Ureter (tissue), 1 donor: Measurements from ENCODE around the gene NOL7. TPM values are rescaled to one million over a fixed set of nuclear protein-coding genes. Genes with fewer than 3 reads are reported as not detected.

Source experiments
- DNase-seq: peaks from one replicate; pipeline ENCODE4 v3.0.0-alpha.2; 2020; ENCODE audit warnings: low spot score
- total RNA-seq: library from RNA; stranded (reverse); gene quantifications from one replicate; pipeline ENCODE4 v1.2.4, GENCODE V29; 2023
- donor health status: DM: yes; HTN: yes; CAD: no.

Gene NOL7
- total RNA-seq, result 56.9 TPM

DNA sequence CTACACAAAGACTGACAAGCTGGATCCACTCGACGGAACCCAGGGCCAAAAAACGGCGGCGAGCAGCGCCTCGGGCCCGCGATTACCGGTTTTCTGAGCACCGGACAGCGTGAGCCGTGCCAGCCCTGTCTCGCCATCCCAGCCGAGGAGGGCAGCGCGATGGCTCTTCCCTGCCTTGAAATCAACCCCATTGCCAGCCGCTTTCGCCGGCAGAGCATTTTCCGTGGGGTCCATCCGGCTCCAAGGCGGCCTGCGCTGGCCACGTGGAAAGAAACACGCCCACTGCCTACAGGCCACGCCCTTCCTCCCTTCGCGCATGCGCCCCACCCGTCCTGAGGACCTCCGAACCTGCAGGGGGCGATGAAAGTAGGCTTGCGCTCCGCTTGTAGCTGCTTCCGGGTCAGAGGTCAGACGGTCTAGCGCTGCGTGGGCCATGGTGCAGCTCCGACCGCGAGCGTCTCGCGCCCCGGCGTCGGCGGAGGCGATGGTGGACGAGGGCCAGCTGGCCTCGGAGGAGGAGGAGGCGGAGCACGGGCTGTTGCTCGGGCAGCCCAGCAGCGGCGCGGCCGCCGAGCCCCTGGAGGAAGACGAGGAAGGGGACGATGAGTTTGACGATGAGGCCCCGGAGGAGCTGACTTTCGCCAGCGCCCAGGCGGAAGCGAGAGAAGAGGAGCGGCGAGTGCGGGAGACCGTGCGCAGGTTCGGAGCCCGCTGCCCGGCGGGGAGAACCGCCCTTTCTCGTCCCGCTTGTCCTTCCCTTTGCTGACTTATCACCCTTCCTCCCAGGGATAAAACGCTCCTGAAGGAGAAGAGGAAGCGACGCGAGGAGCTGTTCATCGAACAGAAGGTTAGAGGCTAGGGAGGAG lies at the start of gene NOL7:
Gene NOL7 (plus strand): TSS at position 410 of the 866 bp plus-strand sequence. CDS start 24 bp downstream, at position 434.
- DNase-seq, result peak; percentile 99

DNA sequence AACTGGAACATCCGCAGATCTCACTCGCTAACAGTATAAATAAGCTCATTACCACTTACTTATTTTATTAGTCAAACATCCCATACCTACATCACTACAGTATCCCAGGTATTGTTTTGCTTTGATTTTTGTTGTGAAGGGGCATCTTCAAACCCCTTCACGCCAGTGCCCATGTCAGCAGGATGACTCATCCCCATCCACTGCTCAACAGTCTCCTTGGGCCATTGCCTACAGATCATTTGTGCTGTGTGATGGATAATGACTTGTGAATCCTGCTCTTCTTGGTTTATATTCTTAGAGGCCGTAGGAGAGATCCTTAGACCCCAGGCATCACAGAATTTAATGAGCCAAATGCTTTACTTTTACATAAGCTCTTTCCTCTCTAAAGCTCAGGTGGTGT lies 49.2 kb upstream of the NOL7 start:
- DNase-seq, result no peak

- DNase-seq, result no peak
These were observed 48.6 kb upstream of the NOL7 start for GRCh38 chr6:13566500-13566899.

DNA sequence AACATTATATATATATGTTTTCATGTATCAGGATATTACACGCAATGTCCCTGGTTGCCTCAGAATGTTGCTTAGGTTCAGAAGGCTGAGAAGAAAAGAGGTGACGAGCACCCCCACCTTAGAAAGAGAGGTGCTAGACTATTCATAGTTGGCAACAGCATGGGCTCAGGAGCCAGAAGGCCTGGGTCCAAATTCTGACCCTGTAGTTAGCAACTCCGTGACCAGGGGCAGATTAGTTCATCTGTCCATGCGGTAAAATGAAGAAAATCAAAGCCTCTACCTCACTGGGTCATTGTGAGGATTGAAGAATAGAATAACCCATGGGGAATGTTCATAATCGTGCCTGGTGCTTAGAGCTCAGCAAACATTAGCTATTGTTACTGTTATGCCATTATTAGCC lies 46.2 kb upstream of the NOL7 start:
- DNase-seq, result no peak

DNA sequence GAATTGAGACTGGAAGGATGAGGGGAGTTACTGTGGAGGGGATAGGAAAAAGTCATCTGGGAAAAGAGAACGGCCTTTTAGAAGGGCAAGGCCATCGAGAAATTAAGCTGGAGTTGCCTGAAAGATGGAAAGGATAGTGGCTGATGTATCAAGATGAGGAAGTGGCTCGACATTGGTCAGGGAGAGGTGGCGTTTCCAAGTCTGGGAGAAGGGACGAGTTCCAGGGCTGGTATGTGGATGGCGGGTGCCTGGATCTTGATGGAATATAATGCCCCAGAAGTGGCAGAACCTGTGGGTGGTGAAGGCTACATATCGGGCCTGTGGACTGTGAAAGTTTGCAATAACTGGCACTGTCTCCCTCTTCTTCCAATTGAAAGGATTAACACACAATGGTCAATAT lies 42.9 kb upstream of the NOL7 start:
- no peak for DNase-seq

DNA sequence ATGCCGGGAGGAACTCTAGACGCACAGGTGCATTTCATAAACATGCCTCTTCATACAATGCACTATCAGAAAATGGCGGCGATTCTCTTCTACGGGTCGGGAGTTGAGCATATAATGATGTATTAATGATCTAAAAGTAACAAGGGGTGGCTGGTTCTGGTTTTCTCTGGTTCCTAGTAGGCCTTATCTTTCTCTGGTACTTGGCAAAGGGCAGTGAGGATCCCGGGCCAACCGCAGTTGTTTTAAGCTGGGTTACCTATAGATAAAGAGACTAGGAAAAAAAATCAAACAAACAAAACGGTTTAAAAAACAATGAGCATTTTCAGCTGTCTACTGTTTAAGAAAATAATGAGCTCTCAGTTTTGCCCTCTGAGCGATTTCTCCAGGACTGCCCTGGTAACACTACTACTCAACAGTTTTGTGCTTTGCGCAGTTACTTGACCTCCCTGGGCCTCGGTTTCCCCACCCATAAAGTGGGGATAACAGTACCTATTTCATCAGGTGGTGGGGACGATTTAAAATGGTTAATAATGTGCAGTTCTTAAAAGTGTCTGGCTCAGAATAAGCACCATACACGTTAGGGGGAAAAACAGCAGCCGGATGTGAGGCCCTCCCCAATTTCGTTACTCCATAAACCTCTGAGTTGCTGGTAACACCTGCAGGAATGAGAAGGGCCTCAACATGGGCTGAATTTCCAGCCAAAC lies 42.0 kb upstream of the NOL7 start:
- no peak for DNase-seq

- peak; percentile 51 for DNase-seq
These were observed 41.4 kb upstream of the NOL7 start for GRCh38 chr6:13573669-13574110.

DNA sequence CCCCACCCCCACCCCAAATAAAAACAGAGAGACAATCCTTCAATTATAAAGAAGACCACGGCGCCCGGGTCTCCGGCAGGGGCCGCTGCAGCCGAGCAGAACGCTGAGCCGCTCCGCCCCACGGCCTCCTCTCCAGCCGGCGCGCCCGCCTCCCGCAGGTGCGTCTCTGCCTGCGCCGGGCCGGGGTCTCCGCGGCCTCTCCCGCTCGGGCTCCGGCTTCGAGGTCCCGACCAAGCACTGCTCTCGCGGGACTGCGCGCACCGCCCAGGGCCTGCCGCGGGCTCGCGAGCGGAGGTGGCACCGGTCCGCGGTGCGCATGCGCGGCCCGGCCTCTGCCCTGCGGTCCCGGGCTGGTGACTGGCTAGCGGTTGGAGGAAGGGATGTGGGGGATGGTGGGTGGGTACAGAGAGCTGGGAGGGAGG lies 41.0 kb upstream of the NOL7 start:
- DNase-seq, result peak; percentile 96

- DNase-seq, result peak; percentile 87
These were observed 40.4 kb upstream of the NOL7 start, which contains the start of gene SIRT5 for GRCh38 chr6:13574571-13575376. Gene SIRT5 (plus strand): TSS chr6:13574601. CDS start chr6:13584111, 9,510 bp downstream.

- DNase-seq, result no peak
These were observed 39.8 kb upstream of the NOL7 start for GRCh38 chr6:13575377-13575775.

DNA sequence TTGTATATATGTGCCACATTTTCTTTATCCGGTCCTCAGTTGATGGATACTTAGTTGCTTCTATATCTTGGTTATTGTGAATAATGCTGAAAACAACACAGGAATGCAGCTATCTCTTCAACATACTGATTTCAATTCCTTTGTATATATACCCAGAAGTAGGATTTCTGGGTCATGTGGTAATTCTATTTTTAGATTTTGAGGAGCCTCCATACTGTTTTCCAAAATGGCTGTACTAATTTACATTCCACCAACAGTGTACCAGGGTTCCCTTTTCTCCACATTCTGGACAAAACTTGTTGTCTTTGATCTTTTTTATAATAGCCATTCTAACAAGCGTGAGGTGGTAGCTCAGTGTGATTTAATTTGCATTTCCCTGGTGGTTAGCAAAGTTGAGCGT lies 39.1 kb upstream of the NOL7 start:
- DNase-seq, result no peak

GRCh38 chr6:13577926-13578325 lies 37.2 kb upstream of the NOL7 start:
- DNase-seq, result no peak

DNA sequence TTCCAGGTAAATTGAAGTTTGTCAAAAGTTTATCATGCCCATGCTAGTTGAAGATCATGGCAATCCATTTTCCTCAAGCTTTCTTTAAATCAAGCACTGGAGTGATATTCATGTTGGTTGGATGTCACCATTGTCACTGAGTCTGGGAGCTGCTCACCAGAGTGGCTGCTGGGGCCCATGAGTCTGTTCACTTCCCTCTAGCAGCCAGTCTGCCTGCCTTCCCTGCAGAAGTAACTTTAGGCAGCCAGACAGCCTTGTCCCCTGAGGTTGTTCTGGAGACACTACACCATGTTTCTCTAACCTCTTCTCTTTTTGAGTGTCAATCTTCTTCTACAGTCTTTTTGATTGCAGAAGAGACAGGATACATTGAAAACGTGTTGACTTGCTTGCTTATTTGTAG lies 35.2 kb upstream of the NOL7 start:
- no peak for DNase-seq

DNA sequence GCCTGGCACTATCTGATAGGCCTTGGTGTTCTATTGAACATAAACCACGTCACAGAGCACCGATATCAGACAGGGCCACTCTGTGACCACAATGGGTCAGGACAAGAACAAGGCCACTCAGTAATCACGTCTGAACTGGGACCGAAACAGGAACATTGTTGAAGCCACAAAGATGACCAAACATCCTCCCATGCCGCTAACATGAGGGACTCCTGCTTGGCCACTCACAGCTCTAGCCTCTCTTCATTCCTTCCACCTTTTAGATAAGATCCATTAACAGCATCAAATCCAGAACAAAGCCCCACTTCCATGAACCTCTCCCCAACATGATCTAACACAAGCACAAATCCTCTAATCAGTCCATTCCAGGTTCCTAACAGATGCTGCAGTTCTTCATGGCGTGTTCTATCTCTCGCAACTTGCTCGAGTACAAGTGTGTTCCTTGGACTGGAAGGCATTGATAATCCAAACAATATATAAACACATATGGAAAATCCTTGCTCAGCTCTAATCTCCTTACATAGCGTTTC lies 33.4 kb upstream of the NOL7 start:
- no peak for DNase-seq

GRCh38 chr6:13586603-13587542 lies 28.3 kb upstream of the NOL7 start:
- no peak for DNase-seq

- no peak for DNase-seq
These were observed 25.3 kb upstream of the NOL7 start for GRCh38 chr6:13589801-13590200.

- no peak for DNase-seq
These were observed 24.5 kb upstream of the NOL7 start for GRCh38 chr6:13590574-13591153.

- no peak for DNase-seq
These were observed 23.8 kb upstream of the NOL7 start for GRCh38 chr6:13591205-13591921.

DNA sequence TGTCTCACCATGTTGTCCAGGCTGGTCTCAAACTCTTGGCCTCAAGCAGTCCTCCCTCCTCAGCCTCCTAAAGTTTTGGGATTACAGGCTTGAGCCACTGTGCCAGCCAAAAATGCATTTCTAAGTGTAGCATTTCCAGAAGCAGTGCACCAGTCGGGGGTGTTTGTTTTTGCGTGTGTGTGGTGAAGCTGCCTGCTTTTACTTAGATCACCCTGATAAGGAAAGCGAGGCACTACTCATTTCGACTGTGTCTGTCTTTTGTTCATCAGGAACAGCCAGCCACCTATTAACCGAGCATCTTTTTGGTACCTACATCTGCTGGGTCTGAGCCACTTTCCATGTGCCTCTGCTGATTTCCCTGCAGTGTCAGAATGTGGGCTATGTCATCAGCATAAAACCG lies 22.0 kb upstream of the NOL7 start:
- no peak for DNase-seq

- no peak for DNase-seq
These were observed 21.4 kb upstream of the NOL7 start for GRCh38 chr6:13593720-13594119.
